Body of pancreas (tissue), 4 donors: ENCODE results near the gene KANSL2.
"Not testable (repeated sequence)": the region's sequence is repeated elsewhere in the genome, so short reads cannot be mapped to it uniquely, and the experiment has no call there.

Experiments used
- CTCF ChIP-seq, 7 experiments: fragments of 450-650 bp in 4 of 7; fragments of 200-600 bp in 3 of 7; sonication (generic) in 3 of 7; IDR thresholded peaks; one replicate each; pipeline ENCODE4 v1.5.1; 2016 to 2019; ENCODE audit warnings: antibody characterized with exemption in 7 of 7
- POLR2A ChIP-seq, 3 donors: fragments of 450-650 bp; IDR thresholded peaks; one replicate each; pipeline ENCODE4 v1.6.1; 2016; ENCODE audit warnings: antibody characterized with exemption in 3 of 3, mild to moderate bottlenecking in 2 of 3

GRCh38 chr12:48622997-48623396 is 59.0 kb downstream of the KANSL2 start:
- TF ChIP-seq POLR2A, CTCF (IDR thresholded peaks at IDR 0.05): not testable (repeated sequence)
